NCI-H2227 (cell line): ENCODE results near the gene STK32C.
A peak's percentile ranks its signal among the peaks of the same experiment; 100 is the strongest.

Experiments used
- DNase-seq: peaks from one replicate; lab custom pipeline; 2025; ENCODE audit not compliant: unreplicated experiment; lab: John Stamatoyannopoulos, UW

Gene STK32C

DNA sequence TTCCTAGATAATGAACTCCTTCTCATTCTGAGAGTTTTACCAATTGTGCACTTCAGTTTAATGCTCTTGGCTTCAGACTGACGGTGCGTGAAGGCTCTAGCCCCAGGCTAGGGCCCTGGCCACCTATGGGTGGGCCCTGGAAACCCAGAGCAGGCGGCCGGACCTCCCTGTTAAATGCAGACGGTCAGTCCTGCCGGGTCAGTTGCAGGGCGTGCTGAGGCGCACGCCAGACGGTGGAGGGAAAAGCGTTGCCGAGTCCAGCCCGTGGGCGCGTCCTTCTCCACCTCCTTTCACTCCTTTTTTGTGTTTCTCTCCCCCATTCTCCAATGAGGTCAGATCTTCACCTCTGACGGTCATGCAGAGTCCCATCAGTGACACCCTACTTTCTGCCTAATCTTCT lies 118.7 kb downstream of the STK32C start:
- DNase-seq, result no peak

DNA sequence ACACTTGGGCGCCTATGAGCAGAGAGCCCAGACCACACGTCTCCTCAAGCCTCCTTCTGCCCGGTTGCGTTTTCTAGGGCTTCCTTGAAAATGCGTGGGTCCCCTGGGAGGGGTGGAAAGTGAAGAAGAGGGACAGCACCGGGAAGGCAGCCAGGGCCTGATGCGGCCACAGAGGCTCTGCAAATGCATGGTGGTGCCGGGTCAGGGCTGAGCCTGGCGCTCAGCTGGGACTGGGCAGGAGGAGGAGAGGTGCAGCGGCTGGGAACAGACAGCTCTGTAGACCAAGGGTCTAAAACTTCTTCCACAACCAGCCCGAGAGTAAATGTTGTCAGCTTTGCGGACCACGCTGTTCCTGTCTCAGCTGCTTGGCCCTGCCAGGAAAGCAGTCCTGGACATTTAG lies 119.4 kb downstream of the STK32C start:
- no peak for DNase-seq

DNA sequence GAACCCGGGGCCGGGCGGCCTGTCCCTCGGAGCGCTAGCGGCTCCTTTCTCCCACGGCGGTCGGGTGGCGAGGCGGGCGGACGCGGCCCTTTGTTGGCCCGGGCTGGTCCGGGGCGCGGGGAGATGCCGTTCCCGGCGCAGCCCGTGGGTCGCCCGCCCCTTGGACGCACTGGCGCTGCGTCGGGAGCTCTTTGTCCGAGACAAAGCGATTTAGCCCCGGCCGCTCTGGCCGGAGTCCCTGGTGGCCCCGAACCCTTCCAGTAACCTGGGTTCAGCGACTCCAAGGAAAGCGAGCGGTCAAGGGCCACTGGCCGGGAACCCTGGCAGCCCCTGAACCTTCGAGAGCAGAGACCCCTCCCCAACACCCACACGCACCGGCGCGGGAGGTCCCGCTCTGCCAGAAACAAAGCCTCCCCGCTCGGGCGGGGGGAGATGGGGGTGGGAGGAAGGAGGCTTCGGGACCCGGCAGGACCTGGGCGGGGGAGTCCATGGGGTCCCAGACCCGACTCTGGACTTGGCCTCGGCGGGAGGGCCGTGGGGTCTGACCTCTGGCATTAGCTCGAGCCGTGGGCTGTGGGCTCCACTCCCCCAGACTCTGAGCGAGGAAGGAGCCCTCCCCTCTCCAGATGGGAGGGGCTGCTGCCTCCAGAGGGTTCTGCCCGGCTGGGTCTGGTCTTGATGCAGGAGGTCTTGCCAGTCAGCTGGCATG lies 120.2 kb downstream of the STK32C start:
- DNase-seq, result peak; percentile 35

- peak; percentile 49 for DNase-seq
Observed at GRCh38 chr10:132186488-132187429, 121.0 kb downstream of the STK32C start, which contains the start of gene DPYSL4. Gene DPYSL4, plus strand, starts transcription at chr10:132186948. Its CDS starts 116 bp downstream, at chr10:132187064.

- peak; percentile 49 for DNase-seq
Observed at GRCh38 chr10:132185601-132186487, 121.9 kb downstream of the STK32C start.

GRCh38 chr10:132184816-132185593 lies 122.7 kb downstream of the STK32C start:
- DNase-seq, result no peak

- DNase-seq, result no peak
Observed at GRCh38 chr10:132183046-132183445, 124.7 kb downstream of the STK32C start.

DNA sequence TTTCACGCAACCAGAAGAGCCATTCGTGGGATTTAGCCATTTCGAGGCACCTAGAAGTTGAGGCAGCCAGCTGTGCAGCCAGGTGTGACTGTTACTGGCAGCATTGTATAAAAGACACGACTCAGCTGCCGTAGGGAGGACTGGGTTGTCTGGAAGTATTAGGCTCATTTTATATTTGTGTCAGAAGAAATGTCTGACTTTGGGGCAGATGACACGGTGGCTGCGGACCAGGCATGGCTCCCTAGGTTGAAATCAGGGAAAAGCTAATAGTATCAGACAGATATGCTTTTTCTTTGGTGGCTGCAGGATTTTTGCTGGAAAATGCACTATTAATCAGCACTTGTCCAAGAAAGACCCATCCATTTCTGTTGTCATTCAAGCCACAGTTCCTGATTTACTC lies 125.2 kb downstream of the STK32C start:
- no peak for DNase-seq

GRCh38 chr10:132181691-132182425 lies 125.9 kb downstream of the STK32C start:
- DNase-seq, result no peak

- DNase-seq, result no peak
Observed at GRCh38 chr10:132180736-132181135, 127.0 kb downstream of the STK32C start.

DNA sequence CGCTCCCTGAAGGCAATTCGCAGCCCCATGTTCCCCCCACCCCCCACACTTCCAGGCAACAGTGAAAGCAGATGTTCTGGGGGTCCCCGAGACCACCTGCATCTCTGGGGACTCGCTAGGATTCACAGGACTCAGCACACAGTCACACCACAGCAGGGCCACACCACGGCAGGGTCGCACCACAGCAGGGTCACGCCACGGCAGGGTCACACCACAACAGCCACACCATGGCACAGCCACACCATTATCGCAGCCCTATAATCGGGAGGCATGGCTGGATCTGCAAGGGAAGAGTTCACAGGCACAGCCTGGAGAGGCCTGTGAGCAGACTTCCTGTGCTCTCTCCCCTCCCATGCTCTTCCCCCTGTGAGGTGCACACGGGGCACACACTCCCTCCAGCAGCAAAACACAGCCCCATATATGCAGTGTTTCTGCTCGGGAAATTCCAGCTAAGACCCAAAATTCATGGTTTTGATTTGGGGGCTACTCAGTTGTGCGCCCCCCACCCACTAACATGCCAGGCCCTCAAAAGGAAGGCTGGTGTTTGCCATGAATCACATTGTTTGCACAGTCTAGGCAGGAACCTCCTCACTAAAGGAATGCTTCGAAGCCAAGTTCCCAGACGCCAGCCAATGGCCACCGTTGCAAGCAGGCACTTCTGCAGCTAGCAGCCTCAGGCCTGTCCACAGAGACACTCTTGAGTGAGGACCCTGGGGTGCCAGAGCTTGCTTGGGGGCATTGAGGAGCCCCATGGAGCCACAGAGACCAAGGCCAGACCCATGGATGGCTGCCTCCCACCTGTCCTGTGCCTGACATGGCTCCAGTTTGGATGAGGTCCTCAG lies 128.0 kb downstream of the STK32C start:
- DNase-seq, result no peak

DNA sequence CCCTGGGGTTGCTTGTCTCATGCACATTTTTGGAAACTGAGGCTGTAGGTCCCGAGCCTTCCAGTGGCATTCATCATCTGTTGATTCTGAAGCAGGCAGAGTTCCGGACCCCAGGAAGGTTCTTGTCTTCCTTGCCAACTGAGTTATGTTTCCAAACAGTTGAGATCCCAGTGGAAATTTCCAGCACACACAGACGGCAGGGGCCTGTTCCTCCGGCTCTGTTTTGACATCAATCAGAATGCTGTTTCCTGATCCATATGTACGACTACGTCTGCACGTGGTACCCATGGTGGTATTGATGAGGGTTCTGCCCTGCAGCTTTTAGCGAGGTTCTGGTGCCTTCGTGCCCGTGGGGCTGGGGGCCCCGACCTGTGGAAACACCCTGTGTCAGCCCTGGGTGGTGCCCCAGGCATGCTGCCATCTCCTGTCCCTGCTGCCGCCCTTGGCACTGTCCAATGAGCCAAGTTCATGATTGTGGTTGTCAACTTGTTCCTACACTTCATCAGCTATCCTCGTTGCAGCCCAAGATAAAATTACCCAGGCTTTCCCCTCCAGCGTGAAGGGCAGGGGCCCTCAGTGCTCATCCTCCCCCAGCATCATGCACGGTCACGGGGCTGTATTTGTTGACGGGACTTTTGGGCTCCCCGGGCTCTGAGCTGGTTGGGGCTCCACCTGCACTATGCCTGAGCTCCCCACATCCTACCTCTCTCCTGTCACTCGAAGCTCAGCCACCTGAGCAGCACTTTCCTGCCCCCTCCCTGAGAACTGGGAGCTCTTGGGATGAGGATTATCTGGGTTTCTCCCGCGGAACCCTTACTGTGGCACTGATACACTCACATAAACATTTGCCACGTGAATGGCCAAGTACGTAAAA lies 128.8 kb downstream of the STK32C start:
- DNase-seq, result no peak

GRCh38 chr10:132178046-132178445 lies 129.7 kb downstream of the STK32C start:
- no peak for DNase-seq

- DNase-seq, result no peak
Observed at GRCh38 chr10:132176623-132177500, 130.9 kb downstream of the STK32C start.

- peak; percentile 62 for DNase-seq
Observed at GRCh38 chr10:132175907-132176581, 131.7 kb downstream of the STK32C start.

DNA sequence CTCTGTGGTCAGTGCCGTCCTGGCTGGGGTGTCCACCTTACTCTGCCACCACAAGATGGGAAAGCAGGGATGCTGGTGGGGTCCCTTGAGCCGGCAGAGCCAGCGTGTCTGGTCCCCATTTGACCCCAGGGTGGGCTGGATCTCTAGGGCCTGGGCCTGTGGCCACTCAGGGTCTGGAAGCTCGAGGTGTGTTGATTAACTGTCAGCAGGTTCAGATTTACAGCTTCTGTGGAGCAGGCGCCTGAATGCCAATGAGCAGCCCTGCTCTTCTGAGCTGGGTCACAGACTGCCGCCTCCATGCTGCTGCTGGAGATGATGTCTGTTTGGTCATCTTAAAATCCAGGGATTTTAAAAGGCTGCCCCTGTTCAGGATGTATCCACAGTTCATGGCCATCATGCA lies 132.3 kb downstream of the STK32C start:
- DNase-seq, result no peak
